GM21717 (cell line): Measurements from ENCODE around the gene APOL2.
"Not testable (repeated sequence)": the region's sequence is repeated elsewhere in the genome, so short reads cannot be mapped to it uniquely, and the experiment has no call there.

Source experiments
- ATAC-seq: cut with Tn5 transposase; IDR thresholded peaks from one replicate; pipeline ENCODE4 v1.9.1; 2021; ENCODE audit warnings: mild to moderate bottlenecking, moderate library complexity; ENCODE audit not compliant: unreplicated experiment

Gene APOL2

DNA sequence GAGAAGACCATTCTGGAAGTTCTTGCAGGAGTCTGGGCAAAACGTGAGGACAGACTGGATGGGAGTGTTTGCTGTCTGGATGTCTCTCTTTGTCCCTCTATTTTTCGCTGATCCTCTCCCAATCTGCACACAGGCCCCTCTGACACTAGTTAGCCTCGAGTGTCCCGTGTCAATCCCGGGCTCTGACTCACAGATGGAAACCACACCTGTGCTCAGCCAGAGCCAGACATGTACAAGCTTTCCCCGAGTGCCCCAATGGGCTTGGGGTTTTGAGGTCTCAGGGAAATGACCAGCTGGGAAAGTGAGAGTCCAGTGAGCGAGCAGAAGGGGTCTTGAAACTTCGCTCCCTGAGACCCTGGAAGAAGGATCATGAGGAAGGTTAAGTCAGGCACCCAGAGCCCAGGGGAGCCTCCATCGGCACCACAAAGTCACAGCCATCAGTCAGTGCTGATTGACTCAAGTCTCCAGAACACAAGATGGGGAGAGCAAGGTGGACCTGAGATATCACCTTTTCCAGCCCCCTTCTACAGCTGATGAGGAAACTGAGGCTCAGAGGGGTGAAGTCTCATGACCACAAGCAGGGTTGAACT is 13.9 kb downstream of the APOL2 start:
- no peak for ATAC-seq

DNA sequence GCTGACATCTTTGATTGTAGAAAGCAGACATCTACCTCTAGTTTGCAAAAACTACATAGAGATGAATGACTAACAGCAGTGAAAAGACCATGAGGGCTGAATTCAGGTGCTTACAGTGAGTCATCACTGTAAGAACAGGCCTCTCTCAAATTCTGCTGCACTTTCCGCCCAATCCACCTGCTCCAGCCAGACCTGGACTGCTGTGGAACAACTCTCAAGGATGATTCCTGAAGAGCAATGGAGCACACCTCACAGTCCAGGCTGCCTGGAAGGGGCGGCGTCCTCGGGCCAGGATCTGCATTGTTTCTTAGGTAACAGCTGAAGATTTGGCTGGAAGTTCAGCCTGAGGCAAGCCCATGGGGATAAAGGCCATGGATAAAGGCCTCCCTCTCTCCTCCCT is 15.1 kb downstream of the APOL2 start:
- ATAC-seq, result no peak

DNA sequence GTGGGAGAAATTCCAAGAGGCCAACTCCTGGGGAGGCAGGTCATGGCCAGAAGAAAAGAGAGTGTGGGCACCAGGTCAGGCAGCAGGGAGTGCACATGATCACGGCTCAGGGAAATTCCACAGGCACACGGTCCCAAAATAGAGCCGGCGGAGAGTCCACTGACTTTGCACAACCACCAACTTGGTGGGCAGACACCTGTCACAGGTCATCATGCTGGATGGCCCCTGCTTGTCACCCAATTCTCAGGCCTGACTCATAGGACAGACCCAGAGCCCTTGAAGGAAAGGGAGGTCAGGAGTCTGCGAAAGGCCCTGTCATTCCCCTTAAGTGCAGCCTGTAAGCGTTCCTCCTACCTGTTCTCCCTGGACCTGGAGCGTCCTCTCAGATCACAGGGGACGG is 15.8 kb downstream of the APOL2 start:
- ATAC-seq, result no peak

DNA sequence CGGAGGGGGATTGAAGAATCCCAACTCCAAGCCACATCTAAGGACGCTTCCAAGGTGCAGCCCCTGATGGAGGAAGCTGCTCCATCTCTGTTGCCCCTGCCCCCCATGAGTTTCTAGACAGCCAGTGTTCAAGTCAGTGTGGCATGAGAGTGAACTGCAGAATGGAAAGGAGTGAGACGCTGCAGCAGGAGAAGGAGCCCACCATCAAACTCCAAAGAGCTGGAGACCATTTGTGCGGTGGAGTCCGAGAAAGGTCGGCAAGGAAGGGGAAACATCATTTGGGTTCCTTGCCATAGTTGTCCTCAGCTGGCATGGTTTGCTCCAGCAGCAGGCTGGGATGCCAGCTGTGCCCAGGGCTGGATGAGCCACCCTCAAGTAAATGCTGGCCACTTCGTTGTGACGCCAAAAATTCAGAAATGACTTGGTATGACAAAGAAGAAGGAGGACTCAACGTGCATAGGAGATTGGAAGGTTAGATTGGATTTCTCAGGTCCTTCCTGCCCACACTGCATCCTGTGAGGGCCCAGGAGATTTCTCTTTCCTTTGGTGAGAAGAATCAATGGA is 16.4 kb downstream of the APOL2 start:
- no peak for ATAC-seq

DNA sequence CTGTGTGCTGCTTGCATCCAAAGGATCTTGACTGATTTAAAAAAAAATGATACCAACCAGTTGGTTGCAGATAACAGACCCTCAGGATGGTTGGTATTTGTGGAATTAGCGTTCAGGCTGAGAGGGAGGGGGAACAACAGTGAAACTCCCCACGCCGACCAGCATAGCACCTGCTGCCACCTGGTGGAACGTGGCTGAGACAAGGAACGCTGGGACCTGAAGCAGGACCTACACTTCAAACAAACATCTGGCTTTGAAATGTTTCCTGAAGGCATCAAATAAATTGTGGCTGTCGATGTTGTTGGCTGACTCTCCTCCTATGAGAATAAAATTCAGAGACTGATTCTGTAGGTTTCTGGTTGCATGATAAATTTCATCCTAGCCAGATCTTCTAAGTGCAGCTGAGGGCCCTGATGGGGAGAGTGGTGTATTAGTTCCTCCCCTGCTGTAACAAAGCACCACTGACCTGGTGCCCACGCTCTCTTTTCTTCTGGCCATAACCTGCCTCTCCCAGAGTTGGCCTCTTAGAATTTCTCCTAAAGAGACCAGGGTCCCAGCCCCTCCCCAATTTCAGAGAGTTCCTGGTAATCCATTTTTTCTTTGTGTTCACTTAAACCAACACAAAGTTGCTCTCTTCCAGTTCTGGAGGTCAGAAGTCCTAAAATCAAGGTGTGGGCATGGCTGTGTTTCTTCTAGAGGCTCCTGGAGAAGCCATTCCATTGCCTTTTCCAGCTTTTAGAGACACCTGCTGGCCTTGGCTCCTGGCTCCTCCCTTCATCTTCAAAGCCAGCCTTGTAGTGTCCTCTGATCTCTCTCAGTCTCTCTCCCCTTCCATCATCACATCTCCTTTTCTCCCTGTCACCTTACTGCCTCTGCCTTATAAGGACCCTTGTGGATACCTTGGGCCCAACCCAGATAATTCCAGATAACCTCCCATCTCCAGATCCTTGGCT is 17.3 kb downstream of the APOL2 start:
- no peak for ATAC-seq

DNA sequence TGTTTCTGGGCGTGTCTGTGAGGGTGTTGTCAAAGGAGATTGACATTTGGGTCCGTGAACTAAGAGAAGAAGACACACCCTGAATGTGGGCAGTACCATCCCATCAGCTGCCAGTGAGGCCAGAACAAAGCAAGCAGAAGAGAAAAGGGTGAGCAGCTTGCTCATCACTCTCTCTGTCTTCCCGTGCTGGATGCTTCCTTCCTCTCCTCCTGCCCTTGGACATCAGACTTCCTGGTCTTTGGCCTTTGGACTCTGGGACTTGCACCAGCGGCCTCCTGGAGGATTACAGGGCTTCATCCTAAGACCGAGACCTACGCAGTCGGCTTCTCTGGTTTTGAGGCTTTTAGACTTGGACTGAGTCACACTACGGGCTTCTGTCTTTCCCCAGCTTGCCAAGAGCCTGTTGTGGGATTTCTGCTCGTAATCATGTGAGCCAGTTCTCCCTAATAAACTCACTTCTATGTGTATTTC is 18.8 kb downstream of the APOL2 start:
- no peak for ATAC-seq

DNA sequence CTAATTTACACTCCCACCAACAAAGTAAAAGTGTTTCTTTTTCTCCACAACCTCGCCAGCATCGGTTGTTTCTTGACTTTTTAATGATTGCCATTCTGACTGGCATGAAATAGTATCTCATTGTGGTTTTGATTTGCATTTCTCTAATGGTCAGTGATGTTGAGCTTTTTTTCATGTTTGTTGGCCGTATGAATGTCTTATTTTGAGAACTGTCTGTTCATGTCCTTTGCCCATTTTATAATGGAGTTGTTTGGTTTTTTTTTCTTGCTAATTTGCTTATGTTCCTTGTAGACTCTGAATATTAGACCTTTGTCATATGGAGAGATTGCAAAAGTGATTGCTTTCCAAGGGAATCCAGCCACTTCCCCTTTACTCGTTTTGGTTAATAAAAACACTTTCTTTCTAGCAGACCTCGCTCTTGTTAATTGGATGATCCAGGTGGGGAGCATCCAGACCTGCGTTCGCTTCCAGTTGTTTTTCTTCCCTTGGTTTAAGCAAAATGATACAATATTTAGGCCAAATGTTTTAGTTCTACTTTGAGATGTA is 20.6 kb downstream of the APOL2 start:
- no peak for ATAC-seq

DNA sequence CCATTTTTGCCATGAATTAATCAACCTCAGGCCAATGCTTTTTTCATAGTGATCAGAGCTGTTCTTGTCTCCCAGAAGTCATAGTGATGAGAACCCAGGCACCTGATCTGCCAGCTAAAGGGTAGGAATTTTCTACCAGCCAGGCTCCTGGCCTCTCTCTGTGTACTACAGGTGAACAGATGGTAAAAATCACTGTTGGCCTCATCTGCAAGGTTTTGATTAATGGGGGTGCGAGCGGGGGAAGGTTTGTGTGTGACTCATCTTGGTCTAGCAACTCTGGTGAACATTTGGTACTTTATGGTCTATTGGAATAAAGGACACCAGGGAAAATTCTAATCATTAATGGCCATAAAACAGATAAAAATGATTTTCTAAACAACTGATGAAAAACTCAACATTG is 23.3 kb downstream of the APOL2 start:
- no peak for ATAC-seq

DNA sequence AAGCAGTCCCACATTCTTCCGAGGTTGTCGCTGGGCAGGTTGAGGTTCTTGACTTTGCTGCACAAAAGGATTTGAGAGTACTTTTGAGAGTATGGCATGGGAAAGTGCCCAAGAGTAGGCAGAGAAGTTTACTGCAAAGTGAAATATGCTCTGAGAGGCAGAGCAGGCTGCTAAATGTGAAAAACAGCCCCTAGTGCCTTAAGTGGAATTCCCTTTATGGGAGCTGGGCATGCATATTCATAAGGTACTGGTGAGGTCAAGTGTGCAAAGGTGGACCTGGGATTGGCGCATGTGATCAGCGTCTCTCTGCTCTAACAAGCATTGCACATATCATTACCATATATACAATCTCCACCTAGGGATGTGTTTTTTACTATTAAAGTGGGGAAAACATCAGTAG is 25.7 kb downstream of the APOL2 start:
- no peak for ATAC-seq

DNA sequence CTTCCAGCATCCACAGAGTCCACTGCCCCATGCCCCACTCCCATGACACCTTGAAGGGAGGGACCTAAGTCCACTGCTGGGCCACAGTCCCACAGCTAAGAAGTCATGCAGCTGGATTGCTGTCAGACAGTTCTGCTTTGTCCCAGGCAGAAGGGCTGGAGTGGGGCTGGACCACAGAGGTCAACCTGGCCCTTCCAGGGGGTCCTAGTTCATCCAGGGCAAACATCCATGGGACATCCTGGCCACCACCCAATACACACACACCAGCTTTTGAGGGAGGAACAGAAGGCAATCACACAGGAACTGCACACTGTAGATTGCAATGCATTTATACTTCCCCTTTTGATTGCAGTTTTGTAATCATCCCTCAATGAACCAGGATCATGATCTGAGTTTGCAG is 26.4 kb downstream of the APOL2 start:
- no peak for ATAC-seq

DNA sequence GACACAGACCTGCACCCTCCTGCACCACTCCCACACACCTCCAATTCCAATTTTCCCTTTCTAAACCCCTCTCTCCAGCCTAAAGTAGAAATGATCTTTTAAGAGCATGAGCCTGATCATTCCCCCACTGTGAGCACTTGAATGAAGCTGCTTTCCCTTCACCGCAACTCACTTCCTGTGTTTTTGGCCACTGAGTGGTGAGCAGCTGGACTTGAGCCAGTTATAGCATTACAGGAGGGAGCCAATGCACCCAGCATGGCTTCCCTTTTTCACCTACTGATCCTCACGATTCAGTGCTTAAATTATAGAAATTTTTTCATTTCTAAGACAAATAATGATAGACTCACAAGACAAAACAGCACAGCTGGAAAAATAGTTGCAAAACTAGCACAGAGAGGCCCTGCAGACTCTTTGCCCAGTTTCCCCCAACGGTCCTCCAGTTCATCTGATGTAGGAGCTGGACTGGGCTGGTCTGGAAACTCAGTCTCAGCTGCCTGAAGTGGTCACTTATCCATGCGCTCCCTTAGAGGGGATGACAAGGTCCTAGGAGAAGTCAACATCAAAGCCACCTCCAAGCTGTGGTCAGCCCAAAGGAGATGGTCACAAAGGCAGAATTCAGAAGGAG is 28.0 kb downstream of the APOL2 start:
- no peak for ATAC-seq

DNA sequence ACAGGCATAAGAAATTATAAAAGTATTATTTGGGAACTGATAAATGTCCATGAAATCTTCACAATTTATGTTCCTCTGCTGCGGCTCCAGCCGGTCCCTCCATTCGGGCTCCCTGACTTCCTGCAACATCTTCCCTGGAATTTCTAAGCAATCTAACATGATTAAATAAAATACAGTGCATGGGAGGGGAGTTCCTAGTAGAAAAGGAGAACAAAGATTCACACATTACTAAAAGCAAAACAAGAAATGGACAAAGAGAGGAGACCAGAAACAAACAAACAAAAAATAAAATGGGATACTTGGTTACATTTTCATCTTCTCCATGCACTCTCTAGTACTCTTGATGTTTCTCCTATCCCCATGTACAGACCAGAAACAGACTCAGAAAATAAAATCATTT is 29.1 kb downstream of the APOL2 start:
- ATAC-seq, result no peak

DNA sequence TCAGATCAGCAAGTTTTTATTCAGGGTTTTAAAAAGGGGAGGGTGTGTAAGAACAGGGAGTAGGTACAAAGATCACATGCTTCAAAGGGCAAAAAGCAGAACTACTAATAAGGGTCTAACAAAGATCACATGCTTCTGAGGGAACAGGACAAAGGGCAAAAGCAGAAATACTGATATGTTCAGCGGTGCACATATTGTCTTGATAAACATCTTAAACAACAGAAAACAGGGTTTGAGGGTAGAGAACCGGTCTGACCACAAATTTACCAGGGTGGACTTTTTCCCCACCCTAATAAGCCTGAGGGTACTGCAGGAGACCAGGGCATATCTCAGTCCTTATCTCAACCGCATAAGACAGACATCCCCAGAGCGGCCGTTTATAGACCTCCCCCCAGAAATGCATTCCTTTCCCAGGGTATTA is 29.8 kb downstream of the APOL2 start:
- not testable (repeated sequence) for ATAC-seq

DNA sequence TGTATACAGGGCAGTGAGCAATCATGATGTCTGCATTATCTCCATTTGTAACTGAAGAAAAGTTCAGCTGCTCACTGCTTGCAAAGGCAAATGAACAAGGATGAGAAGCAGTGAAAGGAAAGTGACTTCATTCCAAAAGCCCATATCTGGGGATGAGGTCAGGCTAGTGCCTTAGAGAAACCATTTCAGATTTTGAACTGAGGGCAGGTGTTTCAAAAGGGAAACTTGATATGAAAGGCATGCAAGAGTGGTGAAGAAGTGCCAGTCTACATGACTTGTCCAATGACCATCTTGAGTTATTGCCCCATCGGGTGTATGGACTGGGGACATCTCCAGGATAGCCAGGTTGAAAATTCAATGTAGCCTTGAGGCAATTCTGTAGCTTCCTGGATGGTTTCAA is 30.4 kb downstream of the APOL2 start:
- ATAC-seq, result no peak

DNA sequence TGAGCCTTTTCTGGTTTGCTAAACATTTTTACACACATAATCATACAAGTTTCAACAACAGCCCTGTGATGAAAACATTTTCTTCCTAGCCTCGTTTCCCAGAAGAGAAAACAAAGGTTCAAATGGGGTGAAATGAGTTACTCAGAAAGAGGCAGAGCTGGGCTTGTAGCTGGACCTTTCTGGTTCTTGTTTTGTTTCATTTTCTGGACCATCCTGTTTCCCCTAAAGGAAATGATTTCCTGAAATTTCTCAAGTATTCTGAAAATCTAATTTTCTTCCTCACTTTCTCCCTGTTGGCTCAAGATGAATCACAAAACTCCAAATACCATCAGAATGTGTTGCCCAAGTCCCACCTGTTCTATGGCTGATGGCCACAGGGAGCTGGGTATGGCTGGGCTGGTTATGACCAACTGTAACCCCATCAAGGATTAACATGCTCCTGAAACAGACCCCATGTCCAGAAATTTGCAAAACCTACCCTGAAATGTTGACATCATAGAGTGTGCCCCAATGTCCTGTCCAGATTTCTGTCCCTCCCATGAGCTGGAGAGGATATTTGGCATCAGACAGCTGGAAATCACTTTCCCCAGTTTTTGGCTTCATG is 31.1 kb downstream of the APOL2 start:
- ATAC-seq, result no peak

DNA sequence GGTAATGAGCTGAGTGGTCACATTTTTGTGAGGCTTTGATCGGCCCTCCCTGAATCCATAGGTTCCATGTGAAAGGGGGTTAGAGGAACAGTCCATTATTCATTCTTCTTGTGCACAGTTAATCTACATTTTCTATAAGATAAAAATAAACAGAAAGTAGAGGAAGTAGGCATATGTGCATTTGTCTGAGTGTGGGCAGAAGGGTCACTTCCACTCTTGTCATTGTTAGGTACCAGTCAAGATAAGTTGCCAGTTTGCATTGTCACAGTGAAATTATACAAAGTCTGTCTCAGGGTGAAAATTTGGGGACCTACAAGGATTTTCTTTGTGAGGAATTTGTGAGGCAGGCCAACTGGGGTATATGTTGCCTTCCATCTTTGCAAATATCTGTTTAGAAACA is 33.1 kb downstream of the APOL2 start:
- ATAC-seq, result no peak

DNA sequence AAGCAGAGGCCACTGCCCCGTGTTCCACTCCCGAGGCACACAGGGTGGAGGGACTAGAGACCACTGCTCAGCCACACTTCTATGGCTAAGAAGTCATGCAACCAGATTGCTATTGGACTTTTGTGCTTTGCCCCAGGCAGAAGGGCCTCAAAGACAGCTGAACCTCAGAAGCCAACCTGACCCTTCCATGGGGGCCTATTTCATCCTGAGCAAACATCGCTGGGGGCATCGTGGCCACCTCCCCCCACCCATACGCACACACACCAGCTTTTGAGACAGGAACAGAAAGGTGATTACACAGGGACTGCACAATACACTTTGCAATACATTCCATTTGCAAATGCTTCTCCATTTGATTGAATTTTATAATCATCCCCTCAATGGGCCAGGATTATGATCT is 33.8 kb downstream of the APOL2 start:
- ATAC-seq, result not testable (repeated sequence)

DNA sequence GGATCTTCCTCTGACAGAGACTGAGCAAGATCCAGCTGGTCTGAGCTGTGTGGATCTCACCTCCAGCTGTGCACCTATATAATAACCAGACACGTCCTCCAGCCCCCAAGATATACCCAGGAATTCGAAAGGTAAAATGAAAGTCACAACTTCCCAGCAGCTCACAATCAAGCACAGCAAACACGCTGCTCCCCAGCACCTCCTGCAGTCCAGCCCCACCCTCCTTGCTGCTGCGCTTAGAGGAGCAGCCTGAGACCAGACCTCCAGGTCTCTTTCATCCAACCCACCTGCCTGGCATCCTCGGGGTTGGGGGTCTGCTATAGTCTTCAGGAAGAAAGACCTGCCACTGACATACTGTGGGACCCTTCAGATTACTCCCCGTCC is 34.7 kb downstream of the APOL2 start:
- no peak for ATAC-seq

DNA sequence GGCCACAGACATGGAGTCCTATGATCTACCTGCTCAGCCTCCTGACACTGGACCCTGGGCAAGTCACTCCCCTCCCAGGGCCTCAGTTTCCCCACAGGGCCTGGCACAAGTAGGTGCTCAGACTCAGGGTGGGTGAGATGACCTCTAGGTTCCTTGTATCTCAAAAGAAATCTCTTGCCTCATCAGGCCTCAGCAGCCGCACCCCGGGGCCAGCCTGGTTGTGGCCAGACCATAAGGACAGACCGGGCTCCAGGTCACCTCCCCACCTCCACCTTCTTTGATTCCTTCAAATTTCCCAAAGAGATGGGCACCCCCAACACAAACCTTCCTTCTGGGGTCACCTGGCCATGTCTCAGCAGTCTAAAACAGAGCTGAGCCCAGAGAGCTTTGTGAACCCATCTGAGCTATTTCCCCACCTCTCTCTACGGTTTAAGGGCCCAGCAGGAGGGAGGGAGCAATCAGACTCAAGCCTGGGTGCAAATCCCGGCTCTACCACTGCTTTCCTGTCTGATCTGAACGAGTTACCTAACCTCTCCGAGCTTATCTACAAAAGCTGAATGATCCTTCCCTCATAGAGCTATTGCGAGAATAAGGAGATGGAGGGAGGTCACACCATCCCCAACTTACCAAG is 35.2 kb downstream of the APOL2 start:
- ATAC-seq, result no peak

DNA sequence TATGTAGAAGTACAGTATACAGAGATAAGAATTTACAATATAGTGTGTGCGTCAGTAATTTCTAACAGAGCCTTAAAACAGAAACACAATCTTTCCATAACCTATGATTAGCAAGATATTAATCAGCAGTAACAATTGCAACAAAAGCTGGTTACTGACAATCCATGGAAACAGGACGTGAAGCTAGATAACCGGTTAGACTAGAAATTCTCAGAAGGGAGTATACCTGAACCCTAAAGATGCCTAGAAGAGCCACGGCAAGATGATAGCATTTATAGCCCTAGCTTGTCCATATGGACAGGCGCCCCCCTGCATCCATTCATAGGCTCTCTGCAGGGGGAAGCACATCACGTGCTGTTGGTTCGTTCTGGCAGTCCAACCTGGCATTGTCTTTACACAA is 35.9 kb downstream of the APOL2 start:
- ATAC-seq, result not testable (repeated sequence)
